Suprapubic skin (tissue), 4 donors: ENCODE measurements around the gene CELA1. TPM values are rescaled to one million over a fixed set of nuclear protein-coding genes. Genes with fewer than 3 reads are reported as not detected.

ENCODE experiments used
- DNase-seq, 2 donors: peaks; one replicate each; pipeline ENCODE4 v3.0.0-alpha.2; 2019; ENCODE audit warnings: low spot score in 2 of 2
- H3K27ac ChIP-seq: fragments of 200-600 bp; sonication (generic); one replicate; pipeline ENCODE4 v1.5.1; 2019
- H3K27me3 ChIP-seq: fragments of 200-600 bp; sonication (generic); one replicate; pipeline ENCODE4 v1.5.1; 2019
- H3K36me3 ChIP-seq: fragments of 200-600 bp; sonication (generic); one replicate; pipeline ENCODE4 v1.5.1; 2019
- H3K4me1 ChIP-seq: fragments of 200-600 bp; sonication (generic); one replicate; pipeline ENCODE4 v1.5.1; 2019
- H3K4me3 ChIP-seq: fragments of 200-600 bp; sonication (generic); one replicate; pipeline ENCODE4 v1.5.1; 2019; ENCODE audit warnings: mild to moderate bottlenecking
- H3K9me3 ChIP-seq: fragments of 200-600 bp; sonication (generic); one replicate; pipeline ENCODE4 v1.5.1; 2019
- CTCF ChIP-seq, 2 donors: fragments of 200-600 bp in 1 of 2; fragments of 450-650 bp in 1 of 2; sonication (generic) in 1 of 2; IDR thresholded peaks; one replicate each; pipeline ENCODE4 v1.5.1; 2016 to 2019; ENCODE audit warnings: antibody characterized with exemption in 2 of 2, mild to moderate bottlenecking in 1 of 2, moderate library complexity in 1 of 2
- EP300 ChIP-seq: sonication (generic); formaldehyde crosslinking; IDR thresholded peaks from one replicate; pipeline ENCODE4 v1.6.1; 2017; ENCODE audit warnings: antibody characterized with exemption
- POLR2A ChIP-seq, 2 donors: fragments of 450-650 bp; IDR thresholded peaks; one replicate each; pipeline ENCODE4 v1.6.1; 2017; ENCODE audit warnings: antibody characterized with exemption in 2 of 2, mild to moderate bottlenecking in 2 of 2, moderate library complexity in 2 of 2
- POLR2AphosphoS5 ChIP-seq, 3 donors: sonication (generic); formaldehyde crosslinking; IDR thresholded peaks; one replicate each; pipeline ENCODE4 v1.6.1; 2017; ENCODE audit warnings: antibody characterized with exemption in 3 of 3
- WGBS: methylation state at CpG from one replicate; pipeline ENCODE4 v1.1.5; 2018; 5-methylcytosine and 5-hydroxymethylcytosine counted together
- total RNA-seq, 4 donors: library from RNA; depleted of rRNA; stranded (reverse); fragments of >200 nt; gene quantifications; one replicate each; pipeline ENCODE4 v1.1.0, GENCODE V29; 2016

Gene CELA1
- total RNA-seq, 4 donors from 2014 or later: not detected

GRCh38 chr12:51365276-51365675 is 18.8 kb upstream of the CELA1 start:
- WGBS: 99% methylated on average over 10 of the region's 10 CpGs
- H3K27me3 ChIP-seq: no peaks in the 10 kb centered on the region
- TF ChIP-seq POLR2A (IDR thresholded peaks at IDR 0.05): no peak
- TF ChIP-seq EP300: no peak
- TF ChIP-seq POLR2AphosphoS5 (IDR thresholded peaks at IDR 0.05): no peak
- TF ChIP-seq CTCF (IDR thresholded peaks at IDR 0.05): no peak
- H3K27ac ChIP-seq: no peak overlapping the region
- DNase-seq: no peak
- peaks cover 3% of the 10 kb centered on the region for H3K4me1 ChIP-seq
- no peak overlapping the region for H3K4me3 ChIP-seq
- no peaks in the 10 kb centered on the region for H3K9me3 ChIP-seq
- H3K36me3 ChIP-seq: no peaks in the 10 kb centered on the region

GRCh38 chr12:51364001-51364400 is 17.5 kb upstream of the CELA1 start:
- 94% methylated on average over 9 of the region's 11 CpGs for WGBS
- TF ChIP-seq CTCF (IDR thresholded peaks at IDR 0.05) (no peak), POLR2AphosphoS5 (IDR thresholded peaks at IDR 0.05) (no peak), POLR2A (IDR thresholded peaks at IDR 0.05) (no peak), EP300 (no peak)
- H3K9me3 ChIP-seq: no peaks in the 10 kb centered on the region
- H3K27me3 ChIP-seq: no peaks in the 10 kb centered on the region
- no peak overlapping the region for H3K27ac ChIP-seq
- H3K4me3 ChIP-seq: no peak overlapping the region
- H3K4me1 ChIP-seq: peaks cover 3% of the 10 kb centered on the region
- no peaks in the 10 kb centered on the region for H3K36me3 ChIP-seq
- DNase-seq: no peak

- Histone ChIP-seq H3K27me3 (no peaks in the 10 kb centered on the region), H3K27ac (no peak overlapping the region), H3K9me3 (no peaks in the 10 kb centered on the region), H3K4me3 (no peak overlapping the region), H3K36me3 (no peaks in the 10 kb centered on the region), H3K4me1 (no peaks in the 10 kb centered on the region)
- 93% methylated on average over 2 of the region's 2 CpGs for WGBS
- no peak for DNase-seq
- TF ChIP-seq CTCF (IDR thresholded peaks at IDR 0.05): no peak
- no peak for TF ChIP-seq POLR2AphosphoS5 (IDR thresholded peaks at IDR 0.05)
- TF ChIP-seq EP300: no peak
- TF ChIP-seq POLR2A (IDR thresholded peaks at IDR 0.05): no peak
Measured at GRCh38 chr12:51362747-51363342, 16.4 kb upstream of the CELA1 start.

GRCh38 chr12:51362307-51362706 is 15.8 kb upstream of the CELA1 start:
- Histone ChIP-seq H3K36me3 (no peaks in the 10 kb centered on the region), H3K27ac (no peak overlapping the region), H3K4me3 (no peak overlapping the region), H3K4me1 (no peaks in the 10 kb centered on the region), H3K27me3 (no peaks in the 10 kb centered on the region), H3K9me3 (no peaks in the 10 kb centered on the region)
- WGBS: 82% methylated on average over 5 of the region's 6 CpGs
- DNase-seq: no peak
- TF ChIP-seq CTCF (IDR thresholded peaks at IDR 0.05) (no peak), EP300 (no peak), POLR2AphosphoS5 (IDR thresholded peaks at IDR 0.05) (no peak), POLR2A (IDR thresholded peaks at IDR 0.05) (no peak)

- H3K36me3 ChIP-seq: peaks cover 4% of the 10 kb centered on the region
- no peak for DNase-seq
- no peaks in the 10 kb centered on the region for H3K9me3 ChIP-seq
- no peak overlapping the region for H3K27ac ChIP-seq
- no peaks in the 10 kb centered on the region for H3K27me3 ChIP-seq
- H3K4me1 ChIP-seq: no peaks in the 10 kb centered on the region
- TF ChIP-seq POLR2A (IDR thresholded peaks at IDR 0.05) (no peak), POLR2AphosphoS5 (IDR thresholded peaks at IDR 0.05) (no peak), EP300 (no peak), CTCF (IDR thresholded peaks at IDR 0.05) (no peak)
- no peak overlapping the region for H3K4me3 ChIP-seq
- 89% methylated on average over 8 of the region's 8 CpGs for WGBS
Measured at GRCh38 chr12:51361161-51362016, 14.9 kb upstream of the CELA1 start.
